Hematopoietic multipotent progenitor cell treated with erythropoietin and hydrocortisone succinate and interleukin-3 and kit ligand, for 17 days (in vitro differentiated cells): ENCODE results near the gene SIDT2.
A peak's percentile ranks its signal among the peaks of the same experiment; 100 is the strongest.

Source experiments
- DNase-seq: peaks from one replicate; pipeline ENCODE4 v3.0.0-alpha.2; 2015; ENCODE audit warnings: low spot score

The SIDT2 gene

GRCh38 chr11:117222991-117223740 lies 44.6 kb downstream of the SIDT2 start:
- DNase-seq, result no peak

- peak; percentile 61 for DNase-seq
Measured at GRCh38 chr11:117223741-117224689, 45.5 kb downstream of the SIDT2 start.

GRCh38 chr11:117225553-117226170 lies 47.1 kb downstream of the SIDT2 start:
- no peak for DNase-seq

GRCh38 chr11:117226388-117227385 lies 48.1 kb downstream of the SIDT2 start:
- peak; percentile 91 for DNase-seq

GRCh38 chr11:117228091-117228490 lies 49.5 kb downstream of the SIDT2 start:
- no peak for DNase-seq

GRCh38 chr11:117229411-117229810 lies 50.9 kb downstream of the SIDT2 start:
- no peak for DNase-seq

- no peak for DNase-seq
Measured at GRCh38 chr11:117229931-117230285, 51.4 kb downstream of the SIDT2 start.

- DNase-seq, result no peak
Measured at GRCh38 chr11:117230286-117230961, 51.9 kb downstream of the SIDT2 start.

GRCh38 chr11:117230999-117231841 lies 52.7 kb downstream of the SIDT2 start:
- DNase-seq, result peak; percentile 38

GRCh38 chr11:117231842-117232091 lies 53.2 kb downstream of the SIDT2 start, which contains the start of gene PCSK7:
TSS of gene PCSK7 (minus strand) at chr11:117232073. CDS start at chr11:117229844, 2,229 bp downstream.
- no peak for DNase-seq

GRCh38 chr11:117232092-117232878 lies 53.7 kb downstream of the SIDT2 start, which contains the start of gene RNF214:
TSS of gene RNF214 (plus strand) at chr11:117232671. CDS start at chr11:117234273, 1,602 bp downstream.
- DNase-seq, result peak; percentile 88

GRCh38 chr11:117232911-117233409 lies 54.4 kb downstream of the SIDT2 start:
- DNase-seq, result no peak

GRCh38 chr11:117238221-117238620 lies 59.7 kb downstream of the SIDT2 start:
- DNase-seq, result no peak

- no peak for DNase-seq
Measured at GRCh38 chr11:117239295-117239694, 60.8 kb downstream of the SIDT2 start.
